HCT116 (cell line): ENCODE data around the gene TMEM169.

Source experiments
- POLR2AphosphoS5 ChIP-seq: IDR thresholded peaks from 2 replicates; pipeline ENCODE4 v1.6.1; 2011; ENCODE audit warnings: mild to moderate bottlenecking, low read depth, low read length, moderate library complexity
- RAD21 ChIP-seq: IDR thresholded peaks from 2 replicates; pipeline ENCODE4 v1.6.1; 2012; ENCODE audit warnings: low read depth, mild to moderate bottlenecking
- SIN3A ChIP-seq: IDR thresholded peaks from 2 replicates; pipeline ENCODE4 v1.6.1; 2012; ENCODE audit warnings: low read depth
- SP1 ChIP-seq: IDR thresholded peaks from 2 replicates; pipeline ENCODE4 v1.6.1; 2012; ENCODE audit warnings: low read depth
- SRF ChIP-seq: IDR thresholded peaks from 2 replicates; pipeline ENCODE4 v1.6.1; 2012; ENCODE audit warnings: low read depth
- TCF7L2 ChIP-seq: IDR thresholded peaks from 2 replicates; pipeline ENCODE4 v1.7.0; 2011; ENCODE audit warnings: borderline replicate concordance, inconsistent platforms; ENCODE audit not compliant: insufficient read depth, insufficient read length; ENCODE audit errors: extremely low read depth
- ZNF274 ChIP-seq: fragments of 200-500 bp; sonication (Bioruptor generic); IDR thresholded peaks from 2 replicates; pipeline ENCODE4 v1.6.1; 2014; ENCODE audit warnings: mild to moderate bottlenecking, low read depth, low read length, inconsistent platforms
- TF ChIP-seq, protein P1 (sequence below), 3 experiments: fragments of 200-600 bp in 1 of 3; sonication (generic) in 1 of 3; IDR thresholded peaks in 2 of 3; conservative IDR thresholded peaks in 1 of 3; 2 replicates each; pipeline ENCODE4 v1.5.1; 2012 to 2017; ENCODE audit warnings: low read depth in 2 of 3, low read length in 2 of 3, antibody characterized with exemption in 1 of 3, borderline replicate concordance in 1 of 3, control low read depth in 1 of 3, mild to moderate bottlenecking in 1 of 3, mixed read lengths in 1 of 3, mixed run types in 1 of 3, moderate library complexity in 1 of 3; ENCODE audit not compliant: insufficient read depth in 1 of 3
- TF ChIP-seq, protein P2 (sequence below): IDR thresholded peaks from 2 replicates; pipeline ENCODE4 v1.6.1; 2012; ENCODE audit warnings: low read depth

DNA sequence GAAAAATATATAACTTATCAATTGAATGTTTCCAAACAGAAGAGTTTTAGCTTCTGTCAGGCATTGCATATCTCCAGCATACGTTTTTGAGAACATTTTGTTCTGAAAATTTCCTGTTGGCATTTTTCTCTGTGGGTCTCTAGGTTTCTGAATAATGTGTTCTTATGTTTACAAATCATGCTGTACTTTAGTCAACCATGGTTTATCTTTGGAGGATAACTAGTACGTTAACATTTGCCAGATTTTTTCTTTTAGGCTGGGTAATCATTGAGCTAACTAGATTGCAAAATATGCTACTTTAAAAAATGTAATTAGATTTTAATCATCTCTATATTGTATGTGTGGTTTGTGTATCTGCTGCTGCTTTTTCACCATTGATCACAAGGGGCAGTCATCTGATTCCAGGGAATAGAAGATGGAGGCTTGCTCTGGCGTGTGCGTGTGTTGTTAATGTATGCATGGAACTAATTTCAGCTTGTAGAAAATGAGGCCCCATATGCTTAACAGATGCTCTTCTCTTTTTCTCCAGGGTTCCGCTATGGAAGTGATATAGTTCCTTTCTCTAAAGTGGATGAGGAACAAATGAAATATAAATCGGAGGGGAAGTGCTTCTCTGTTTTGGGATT lies 48.7 kb downstream of the TMEM169 start:
- TF ChIP-seq SRF (no peak), SIN3A (no peak), SP1 (no peak), TCF7L2 (no peak), POLR2AphosphoS5 (no peak), RAD21 (no peak), ZNF274 (no peak)
- TF ChIP-seq, protein P1, sequence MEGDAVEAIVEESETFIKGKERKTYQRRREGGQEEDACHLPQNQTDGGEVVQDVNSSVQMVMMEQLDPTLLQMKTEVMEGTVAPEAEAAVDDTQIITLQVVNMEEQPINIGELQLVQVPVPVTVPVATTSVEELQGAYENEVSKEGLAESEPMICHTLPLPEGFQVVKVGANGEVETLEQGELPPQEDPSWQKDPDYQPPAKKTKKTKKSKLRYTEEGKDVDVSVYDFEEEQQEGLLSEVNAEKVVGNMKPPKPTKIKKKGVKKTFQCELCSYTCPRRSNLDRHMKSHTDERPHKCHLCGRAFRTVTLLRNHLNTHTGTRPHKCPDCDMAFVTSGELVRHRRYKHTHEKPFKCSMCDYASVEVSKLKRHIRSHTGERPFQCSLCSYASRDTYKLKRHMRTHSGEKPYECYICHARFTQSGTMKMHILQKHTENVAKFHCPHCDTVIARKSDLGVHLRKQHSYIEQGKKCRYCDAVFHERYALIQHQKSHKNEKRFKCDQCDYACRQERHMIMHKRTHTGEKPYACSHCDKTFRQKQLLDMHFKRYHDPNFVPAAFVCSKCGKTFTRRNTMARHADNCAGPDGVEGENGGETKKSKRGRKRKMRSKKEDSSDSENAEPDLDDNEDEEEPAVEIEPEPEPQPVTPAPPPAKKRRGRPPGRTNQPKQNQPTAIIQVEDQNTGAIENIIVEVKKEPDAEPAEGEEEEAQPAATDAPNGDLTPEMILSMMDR (IDR thresholded peaks at IDR 0.05 in 2 of 3, conservative IDR thresholded peaks at IDR 0.05 in 1 of 3; ENCODE audit: borderline replicate concordance in 1 of 3, insufficient read depth in 1 of 3, low read depth in 2 of 3, low read length in 2 of 3): no peak
- TF ChIP-seq, protein P2, sequence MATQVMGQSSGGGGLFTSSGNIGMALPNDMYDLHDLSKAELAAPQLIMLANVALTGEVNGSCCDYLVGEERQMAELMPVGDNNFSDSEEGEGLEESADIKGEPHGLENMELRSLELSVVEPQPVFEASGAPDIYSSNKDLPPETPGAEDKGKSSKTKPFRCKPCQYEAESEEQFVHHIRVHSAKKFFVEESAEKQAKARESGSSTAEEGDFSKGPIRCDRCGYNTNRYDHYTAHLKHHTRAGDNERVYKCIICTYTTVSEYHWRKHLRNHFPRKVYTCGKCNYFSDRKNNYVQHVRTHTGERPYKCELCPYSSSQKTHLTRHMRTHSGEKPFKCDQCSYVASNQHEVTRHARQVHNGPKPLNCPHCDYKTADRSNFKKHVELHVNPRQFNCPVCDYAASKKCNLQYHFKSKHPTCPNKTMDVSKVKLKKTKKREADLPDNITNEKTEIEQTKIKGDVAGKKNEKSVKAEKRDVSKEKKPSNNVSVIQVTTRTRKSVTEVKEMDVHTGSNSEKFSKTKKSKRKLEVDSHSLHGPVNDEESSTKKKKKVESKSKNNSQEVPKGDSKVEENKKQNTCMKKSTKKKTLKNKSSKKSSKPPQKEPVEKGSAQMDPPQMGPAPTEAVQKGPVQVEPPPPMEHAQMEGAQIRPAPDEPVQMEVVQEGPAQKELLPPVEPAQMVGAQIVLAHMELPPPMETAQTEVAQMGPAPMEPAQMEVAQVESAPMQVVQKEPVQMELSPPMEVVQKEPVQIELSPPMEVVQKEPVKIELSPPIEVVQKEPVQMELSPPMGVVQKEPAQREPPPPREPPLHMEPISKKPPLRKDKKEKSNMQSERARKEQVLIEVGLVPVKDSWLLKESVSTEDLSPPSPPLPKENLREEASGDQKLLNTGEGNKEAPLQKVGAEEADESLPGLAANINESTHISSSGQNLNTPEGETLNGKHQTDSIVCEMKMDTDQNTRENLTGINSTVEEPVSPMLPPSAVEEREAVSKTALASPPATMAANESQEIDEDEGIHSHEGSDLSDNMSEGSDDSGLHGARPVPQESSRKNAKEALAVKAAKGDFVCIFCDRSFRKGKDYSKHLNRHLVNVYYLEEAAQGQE: no peak
